Lower lobe of right lung (tissue), 2 donors: ENCODE results near the gene NUP58. TPM values are rescaled to one million over a fixed set of nuclear protein-coding genes. Genes with fewer than 3 reads are reported as not detected.

Source experiments
- ATAC-seq, 2 donors: fragments of 200-7000 bp; cut with Tn5 transposase; one replicate each; pipeline ENCODE4 v1.9.1; 2020 to 2022; ENCODE audit warnings: mild to moderate bottlenecking in 2 of 2, moderate library complexity in 2 of 2
- DNase-seq: peaks from one replicate; pipeline ENCODE4 v3.0.0-alpha.2; 2020
- H3K27ac ChIP-seq: fragments of 200-600 bp; one replicate; pipeline ENCODE4 v1.8.0; 2022
- H3K27me3 ChIP-seq: fragments of 200-600 bp; one replicate; pipeline ENCODE4 v1.8.0; 2022; ENCODE audit warnings: low read depth
- H3K36me3 ChIP-seq: fragments of 200-600 bp; one replicate; pipeline ENCODE4 v1.8.0; 2022; ENCODE audit warnings: mild to moderate bottlenecking
- H3K4me1 ChIP-seq: fragments of 200-600 bp; one replicate; pipeline ENCODE4 v1.8.0; 2022
- H3K4me3 ChIP-seq: fragments of 200-600 bp; one replicate; pipeline ENCODE4 v1.8.0; 2022; ENCODE audit warnings: mild to moderate bottlenecking
- H3K9me3 ChIP-seq: fragments of 200-600 bp; one replicate; pipeline ENCODE4 v1.8.0; 2022
- CTCF ChIP-seq: fragments of 200-600 bp; IDR thresholded peaks from one replicate; pipeline ENCODE4 v1.8.0; 2022; ENCODE audit warnings: antibody characterized with exemption, mild to moderate bottlenecking
- intact Hi-C: fragments of 100-400 bp; cut with DNase I; formaldehyde crosslinking; loops from one replicate; pipeline ENCODE4 v1.11.0; 2022
- total RNA-seq: library from RNA; stranded (reverse); fragmentation: NEBNext Ultra II Directional; extraction: Animal tissue kit (Norgen Biotek cat#: 25700); gene quantifications from one replicate; pipeline ENCODE4 v1.2.1, GENCODE V29; 2021
- donor health status: DM: no; HTN: yes; CAD: no; lungs with severe emphysema.

Gene NUP58
- total RNA-seq, 1 donor from 2014 or later = 57.7 TPM

- Histone ChIP-seq H3K36me3 (no peaks in the 10 kb centered on the region), H3K27me3 (peaks cover 9% of the 10 kb centered on the region), H3K9me3 (no peaks in the 10 kb centered on the region), H3K27ac (no peak overlapping the region), H3K4me1 (no peaks in the 10 kb centered on the region), H3K4me3 (no peak overlapping the region)
- DNase-seq = no peak
- no peak for TF ChIP-seq CTCF
- intact Hi-C loops = no loop called here
- no peak for ATAC-seq
Measured at GRCh38 chr13:25391932-25392331, 90.5 kb downstream of the NUP58 start.

Other genes starting within 250 kb of the NUP58 start
- gene PABPC3, start 205.5 kb upstream of the NUP58 start, total RNA-seq = 0.18 TPM
- gene AMER2, start 129.3 kb upstream of the NUP58 start, total RNA-seq = not detected
- 19.8 TPM for gene MTMR6, start 14.1 kb upstream of the NUP58 start, total RNA-seq
- 1.7 TPM for gene ATP8A2, start 70.3 kb downstream of the NUP58 start, total RNA-seq